HG02610 (cell line): ENCODE measurements around the gene NCOR2.
"Not testable (repeated sequence)": the region's sequence is repeated elsewhere in the genome, so short reads cannot be mapped to it uniquely, and the experiment has no call there.

Experiments used
- ATAC-seq: cut with Tn5 transposase; IDR thresholded peaks from one replicate; pipeline ENCODE4 v1.9.1; 2021; ENCODE audit warnings: mild to moderate bottlenecking, moderate library complexity; ENCODE audit not compliant: unreplicated experiment

The NCOR2 gene

GRCh38 chr12:124601706-124602105 is 34.3 kb upstream of the NCOR2 start:
- no peak for ATAC-seq

GRCh38 chr12:124599074-124599999 is 31.9 kb upstream of the NCOR2 start:
- no peak for ATAC-seq

- ATAC-seq: no peak
These were observed 29.6 kb upstream of the NCOR2 start for GRCh38 chr12:124597041-124597440.

- ATAC-seq: no peak
These were observed 28.0 kb upstream of the NCOR2 start for GRCh38 chr12:124595444-124595843.

GRCh38 chr12:124594851-124595250 is 27.4 kb upstream of the NCOR2 start:
- no peak for ATAC-seq

- ATAC-seq: no peak
These were observed 26.5 kb upstream of the NCOR2 start for GRCh38 chr12:124593851-124594401.

- no peak for ATAC-seq
These were observed 25.8 kb upstream of the NCOR2 start for GRCh38 chr12:124593176-124593575.

- ATAC-seq: peak; percentile 66
These were observed 25.2 kb upstream of the NCOR2 start for GRCh38 chr12:124592481-124593160.

- no peak for ATAC-seq
These were observed 24.6 kb upstream of the NCOR2 start for GRCh38 chr12:124592050-124592449.

- no peak for ATAC-seq
These were observed 23.0 kb upstream of the NCOR2 start for GRCh38 chr12:124590447-124590846.

- no peak for ATAC-seq
These were observed 21.4 kb upstream of the NCOR2 start for GRCh38 chr12:124588751-124589267.

- ATAC-seq: no peak
These were observed 20.7 kb upstream of the NCOR2 start for GRCh38 chr12:124588018-124588634.

- no peak for ATAC-seq
These were observed 19.3 kb upstream of the NCOR2 start for GRCh38 chr12:124586756-124587155.

GRCh38 chr12:124584494-124584893 is 17.1 kb upstream of the NCOR2 start:
- not testable (repeated sequence) for ATAC-seq

- ATAC-seq: no peak
These were observed 16.4 kb upstream of the NCOR2 start for GRCh38 chr12:124583854-124584253.

- no peak for ATAC-seq
These were observed 14.7 kb upstream of the NCOR2 start for GRCh38 chr12:124582108-124582424.

GRCh38 chr12:124581307-124582107 is 14.1 kb upstream of the NCOR2 start:
- no peak for ATAC-seq

GRCh38 chr12:124579921-124580517 is 12.6 kb upstream of the NCOR2 start:
- ATAC-seq: no peak

- ATAC-seq: no peak
These were observed 11.4 kb upstream of the NCOR2 start for GRCh38 chr12:124578854-124579253.

- no peak for ATAC-seq
These were observed 11.0 kb upstream of the NCOR2 start for GRCh38 chr12:124578445-124578844.
